GM21360 (cell line): ENCODE measurements around the gene KCNH8.

Experiments
- ATAC-seq: cut with Tn5 transposase; IDR thresholded peaks from one replicate; pipeline ENCODE4 v1.9.1; 2021; ENCODE audit warnings: mild to moderate bottlenecking, moderate library complexity; ENCODE audit not compliant: unreplicated experiment

KCNH8 gene

GRCh38 chr3:19348941-19349564 is 200.7 kb downstream of the KCNH8 start:
- peak; percentile 57 for ATAC-seq

- no peak for ATAC-seq
These were observed 209.6 kb downstream of the KCNH8 start for GRCh38 chr3:19357947-19358346.

DNA sequence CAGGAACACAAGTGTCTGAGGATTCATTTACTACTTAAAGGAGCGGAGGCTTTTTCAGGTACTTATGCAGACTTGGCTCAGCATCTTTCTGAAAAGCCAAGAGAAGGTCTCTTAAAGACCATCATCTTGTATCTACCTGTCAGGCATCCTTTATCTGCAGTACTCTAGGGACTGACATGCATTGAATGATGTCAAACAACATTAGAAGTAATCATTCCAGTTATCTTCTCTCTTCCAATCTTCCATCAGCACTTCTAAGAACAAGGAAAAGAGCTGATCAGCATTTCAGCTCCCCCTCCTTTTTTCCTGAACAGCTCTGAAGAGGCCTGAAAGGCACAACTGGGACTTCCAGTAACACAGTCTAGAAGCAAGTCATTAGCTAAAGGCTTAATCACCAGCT is 214.8 kb downstream of the KCNH8 start:
- peak; percentile 1 for ATAC-seq

- no peak for ATAC-seq
These were observed 215.8 kb downstream of the KCNH8 start for GRCh38 chr3:19364148-19364547.

GRCh38 chr3:19365471-19365870 is 217.2 kb downstream of the KCNH8 start:
- no peak for ATAC-seq

DNA sequence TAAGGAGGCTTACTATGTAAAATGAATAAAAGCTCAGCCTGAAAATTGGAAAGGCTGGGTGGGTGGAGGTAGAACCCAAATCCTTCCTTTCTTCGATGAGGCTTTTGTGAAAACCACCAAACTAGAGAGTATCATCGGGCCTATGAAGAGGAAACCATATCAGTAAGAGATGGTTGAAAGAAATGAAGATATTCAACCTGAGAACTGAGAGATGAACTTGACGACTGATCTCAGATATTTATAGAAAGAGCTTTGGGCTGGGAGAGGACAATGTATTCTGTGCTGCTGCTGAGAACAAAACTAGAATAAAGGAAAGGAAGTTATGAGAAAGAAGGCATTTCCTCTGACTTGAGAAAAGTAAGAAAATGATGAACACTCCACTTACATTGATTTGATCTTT is 236.6 kb downstream of the KCNH8 start:
- peak; percentile 88 for ATAC-seq

- no peak for ATAC-seq
These were observed 243.8 kb downstream of the KCNH8 start for GRCh38 chr3:19392150-19392549.

- no peak for ATAC-seq
These were observed 246.6 kb downstream of the KCNH8 start for GRCh38 chr3:19394946-19395345.

- no peak for ATAC-seq
These were observed 248.4 kb downstream of the KCNH8 start for GRCh38 chr3:19396726-19397125.

GRCh38 chr3:19399356-19399755 is 251.0 kb downstream of the KCNH8 start:
- ATAC-seq, result no peak

- no peak for ATAC-seq
These were observed 251.5 kb downstream of the KCNH8 start for GRCh38 chr3:19399836-19400235.

DNA sequence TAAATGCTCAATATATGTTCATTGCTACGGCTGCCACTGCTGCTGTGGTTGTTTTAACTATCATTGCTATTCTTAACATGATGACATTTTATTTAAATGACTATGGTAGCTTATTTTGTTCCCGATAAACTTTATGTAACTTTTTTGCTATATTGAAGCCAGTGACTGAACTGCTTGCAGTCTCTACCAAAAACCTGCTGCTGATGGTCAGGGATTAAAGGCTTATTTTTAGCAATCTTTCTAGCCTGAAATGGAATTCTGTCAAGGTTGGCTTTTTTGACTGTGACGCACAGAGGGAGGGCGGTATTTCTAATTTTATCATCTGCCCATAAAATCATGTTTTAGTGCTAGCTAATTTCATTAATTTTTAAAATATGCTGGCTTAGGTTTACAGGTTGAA is 271.8 kb downstream of the KCNH8 start:
- ATAC-seq, result no peak

- ATAC-seq, result no peak
These were observed 277.5 kb downstream of the KCNH8 start for GRCh38 chr3:19425825-19426224.

DNA sequence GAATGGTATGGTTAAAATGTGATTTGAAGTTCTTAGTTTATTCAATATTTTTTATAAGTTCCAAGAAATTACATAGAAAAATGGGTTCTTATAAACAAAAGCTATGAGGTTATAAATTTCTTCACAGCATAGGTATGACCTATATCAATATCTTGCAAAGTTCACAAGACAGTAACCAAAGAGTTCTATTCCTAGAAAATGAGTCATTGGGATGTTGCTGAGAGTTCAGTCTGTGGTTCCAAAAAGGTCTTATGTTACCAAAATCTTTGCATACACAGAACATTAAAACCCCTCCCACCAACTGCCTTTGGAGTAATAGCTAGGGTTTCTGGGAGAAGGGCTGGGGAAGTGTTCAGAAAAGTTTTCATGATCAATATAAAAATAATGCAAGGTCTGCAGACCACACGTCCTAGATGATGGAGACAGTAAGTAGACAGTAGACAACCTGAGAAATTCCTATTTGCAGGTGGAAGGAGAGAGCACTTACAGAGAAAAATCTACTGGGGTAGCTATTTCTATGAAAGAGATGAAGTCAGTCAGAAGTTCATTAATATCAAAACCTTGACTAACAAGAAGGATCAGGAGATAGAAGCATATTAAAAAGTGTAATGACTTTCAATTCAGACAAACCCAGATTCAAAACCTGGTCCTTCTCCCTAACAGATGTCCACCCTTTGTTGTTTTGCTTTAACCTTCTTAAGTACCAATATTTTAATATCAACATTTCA is 279.3 kb downstream of the KCNH8 start:
- no peak for ATAC-seq

DNA sequence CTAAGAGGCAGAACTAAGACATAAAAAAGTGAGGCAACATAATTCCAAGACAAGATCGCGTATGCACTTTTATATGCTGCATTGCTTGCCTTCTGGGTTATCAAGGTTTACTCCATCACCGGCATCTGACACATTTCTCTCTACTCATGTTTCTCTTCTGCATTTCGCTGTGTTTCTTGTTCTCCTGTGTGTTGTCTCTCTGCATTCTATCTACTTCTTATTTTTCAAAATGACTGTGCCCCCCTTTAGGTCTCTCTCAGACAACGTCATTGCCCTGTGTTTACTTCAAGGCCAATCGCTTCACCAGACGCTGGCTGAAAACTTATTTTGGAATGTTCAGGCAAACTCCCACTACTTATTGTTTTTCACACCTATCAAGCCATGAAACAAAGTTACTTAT is 280.4 kb downstream of the KCNH8 start:
- ATAC-seq, result no peak

- ATAC-seq, result no peak
These were observed 284.4 kb downstream of the KCNH8 start for GRCh38 chr3:19432669-19433068.

DNA sequence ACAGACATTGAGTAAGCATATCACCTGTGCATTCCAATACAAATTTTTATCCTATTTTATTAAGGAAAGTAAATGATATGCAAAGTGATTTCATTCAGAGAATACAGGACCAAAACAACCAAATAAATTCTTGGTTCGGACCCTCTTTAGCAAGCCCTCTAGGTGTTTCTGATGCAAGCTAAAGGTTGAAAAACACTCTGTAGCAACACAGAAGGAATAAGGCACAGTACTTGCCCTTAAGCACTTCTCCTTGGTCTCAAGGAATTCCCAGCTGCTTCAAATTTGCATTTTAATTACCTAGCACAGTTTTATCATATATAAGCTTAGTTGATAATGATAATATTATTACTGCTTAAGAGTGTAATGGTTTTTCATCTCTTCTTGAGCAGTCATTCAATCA is 288.4 kb downstream of the KCNH8 start:
- no peak for ATAC-seq

DNA sequence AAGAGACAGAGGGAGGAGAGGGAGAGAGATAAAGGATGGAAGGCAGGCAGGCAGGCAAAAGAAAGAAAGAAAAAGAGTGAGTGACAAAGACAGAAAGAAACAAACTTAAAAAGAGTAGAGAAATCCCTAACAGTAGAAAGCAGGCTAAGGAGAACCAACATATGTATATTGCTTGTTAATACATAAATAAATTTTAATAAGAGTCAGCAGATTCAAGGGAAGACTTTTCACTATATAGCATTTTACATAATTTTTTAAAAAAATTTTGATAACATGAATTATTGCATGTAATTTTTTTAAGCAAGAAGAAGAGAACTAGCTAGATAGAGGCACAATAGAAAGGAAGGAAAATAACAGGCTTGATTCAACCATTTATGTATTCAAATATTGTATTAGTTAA is 291.6 kb downstream of the KCNH8 start:
- ATAC-seq, result no peak

DNA sequence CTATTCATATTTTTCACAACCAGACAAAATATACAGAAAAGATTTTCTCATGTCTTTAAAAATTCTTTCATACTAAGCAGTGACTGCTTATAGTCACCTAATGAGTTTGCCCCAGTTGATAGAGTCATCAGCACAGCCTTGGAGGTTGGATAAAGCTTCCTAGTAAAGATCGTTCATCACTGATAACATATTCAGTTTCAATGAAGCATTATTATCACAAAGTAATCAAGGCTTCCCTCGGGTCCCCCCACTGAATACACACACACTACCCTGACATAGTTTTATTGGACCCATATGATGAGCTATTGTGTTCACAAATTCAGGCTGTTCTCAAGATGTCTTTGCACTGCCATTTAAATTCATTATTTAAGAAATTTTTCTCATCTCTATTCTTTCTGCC is 297.8 kb downstream of the KCNH8 start:
- ATAC-seq, result no peak

- ATAC-seq, result no peak
These were observed 298.4 kb downstream of the KCNH8 start for GRCh38 chr3:19446687-19447086.

GRCh38 chr3:19455546-19455945 is 307.2 kb downstream of the KCNH8 start:
- no peak for ATAC-seq

GRCh38 chr3:19456738-19457137 is 308.4 kb downstream of the KCNH8 start:
- ATAC-seq, result no peak

GRCh38 chr3:19457449-19457848 is 309.1 kb downstream of the KCNH8 start:
- no peak for ATAC-seq
